ENCODE results near the gene SLC22A14.

DNA sequence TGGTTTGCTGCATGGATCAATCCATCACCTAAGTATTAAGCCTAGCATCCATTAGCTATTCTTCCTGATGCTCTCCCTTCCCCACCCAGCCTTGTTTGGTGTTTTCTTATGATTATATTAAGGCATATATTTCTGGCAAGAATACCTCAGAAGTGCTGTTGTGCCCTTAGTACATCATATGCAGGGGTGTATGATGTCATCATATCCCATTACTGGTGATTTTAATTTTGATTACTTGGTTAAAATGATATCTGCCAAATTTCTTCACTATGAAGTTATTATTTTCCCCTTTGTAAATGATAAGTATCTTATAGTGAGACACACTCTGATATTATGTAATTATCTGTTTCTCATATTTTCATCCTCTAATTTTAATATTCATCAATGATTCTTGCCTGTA lies 15.4 kb downstream of the SLC22A14 start:
- TF ChIP-seq, protein P1, sequence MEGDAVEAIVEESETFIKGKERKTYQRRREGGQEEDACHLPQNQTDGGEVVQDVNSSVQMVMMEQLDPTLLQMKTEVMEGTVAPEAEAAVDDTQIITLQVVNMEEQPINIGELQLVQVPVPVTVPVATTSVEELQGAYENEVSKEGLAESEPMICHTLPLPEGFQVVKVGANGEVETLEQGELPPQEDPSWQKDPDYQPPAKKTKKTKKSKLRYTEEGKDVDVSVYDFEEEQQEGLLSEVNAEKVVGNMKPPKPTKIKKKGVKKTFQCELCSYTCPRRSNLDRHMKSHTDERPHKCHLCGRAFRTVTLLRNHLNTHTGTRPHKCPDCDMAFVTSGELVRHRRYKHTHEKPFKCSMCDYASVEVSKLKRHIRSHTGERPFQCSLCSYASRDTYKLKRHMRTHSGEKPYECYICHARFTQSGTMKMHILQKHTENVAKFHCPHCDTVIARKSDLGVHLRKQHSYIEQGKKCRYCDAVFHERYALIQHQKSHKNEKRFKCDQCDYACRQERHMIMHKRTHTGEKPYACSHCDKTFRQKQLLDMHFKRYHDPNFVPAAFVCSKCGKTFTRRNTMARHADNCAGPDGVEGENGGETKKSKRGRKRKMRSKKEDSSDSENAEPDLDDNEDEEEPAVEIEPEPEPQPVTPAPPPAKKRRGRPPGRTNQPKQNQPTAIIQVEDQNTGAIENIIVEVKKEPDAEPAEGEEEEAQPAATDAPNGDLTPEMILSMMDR (conservative IDR thresholded peaks at IDR 0.05; ENCODE audit: low read depth, low read length), result no peak
- TF ChIP-seq EZH2 (IDR thresholded peaks at IDR 0.05; ENCODE audit: borderline replicate concordance, low read depth, low read length, poor library complexity, severe bottlenecking), result no peak

Measured in A673 (cell line).